GM18505 (cell line): Measurements from ENCODE around the gene CCDC59.

ENCODE experiments used
- ATAC-seq: cut with Tn5 transposase; IDR thresholded peaks from one replicate; pipeline ENCODE4 v1.9.1; 2021; ENCODE audit not compliant: unreplicated experiment
- POLR2A ChIP-seq: IDR thresholded peaks from 4 replicates; pipeline ENCODE4 v1.6.1; 2011; ENCODE audit warnings: borderline replicate concordance; ENCODE audit not compliant: insufficient read depth, insufficient read length; ENCODE audit errors: extremely low read depth

The CCDC59 gene

GRCh38 chr12:82350161-82350560 is 8.0 kb downstream of the CCDC59 start:
- no peak for ATAC-seq

GRCh38 chr12:82329508-82329907 is 28.7 kb downstream of the CCDC59 start:
- no peak for ATAC-seq

More at GRCh38 chr12:82350161-82350560, 8.0 kb downstream of the CCDC59 start:
- no peak for TF ChIP-seq POLR2A

GRCh38 chr12:82327861-82328260 is 30.3 kb downstream of the CCDC59 start:
- TF ChIP-seq POLR2A = no peak
- no peak for ATAC-seq

More at GRCh38 chr12:82329508-82329907, 28.7 kb downstream of the CCDC59 start:
- TF ChIP-seq POLR2A = no peak

- ATAC-seq = no peak
- no peak for TF ChIP-seq POLR2A
Observed at GRCh38 chr12:82326905-82327503, 31.2 kb downstream of the CCDC59 start.

- ATAC-seq = no peak
- no peak for TF ChIP-seq POLR2A
Observed at GRCh38 chr12:82325540-82326336, 32.4 kb downstream of the CCDC59 start.

- no peak for ATAC-seq
- TF ChIP-seq POLR2A = no peak
Observed at GRCh38 chr12:82319276-82319675, 38.9 kb downstream of the CCDC59 start.

GRCh38 chr12:82314406-82314892 is 43.7 kb downstream of the CCDC59 start:
- no peak for TF ChIP-seq POLR2A
- no peak for ATAC-seq
